ENCODE results near the gene ANGPTL7.
"Not testable (repeated sequence)": the region's sequence is repeated elsewhere in the genome, so short reads cannot be mapped to it uniquely, and the experiment has no call there.

Gene ANGPTL7

DNA sequence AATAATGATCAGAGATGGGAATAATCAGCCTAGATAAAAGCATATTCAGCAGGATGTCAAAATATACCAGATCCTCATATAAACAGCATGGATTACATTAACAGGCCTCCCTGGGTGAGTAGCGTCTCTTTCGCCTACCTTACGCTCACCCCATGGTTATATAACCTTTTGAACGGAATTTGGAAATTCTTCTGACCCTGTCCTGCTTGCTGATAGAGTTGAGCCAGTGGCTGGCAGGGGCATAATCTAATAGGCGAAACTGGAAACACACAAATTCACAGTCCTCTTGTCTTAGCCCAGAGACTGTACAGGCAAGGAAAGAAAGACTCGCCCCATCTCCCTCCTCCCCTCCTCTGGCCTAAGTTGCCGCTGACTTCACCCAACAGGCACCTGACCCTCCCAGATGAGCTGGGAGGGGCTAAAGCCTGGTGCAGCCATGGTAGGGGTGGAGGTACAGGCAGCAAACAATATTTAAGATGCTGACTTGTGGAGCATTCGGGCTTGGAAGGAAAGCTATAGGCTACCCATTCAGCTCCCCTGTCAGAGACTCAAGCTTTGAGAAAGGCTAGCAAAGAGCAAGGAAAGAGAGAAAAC lies at the start of gene ANGPTL7:
Gene ANGPTL7 (plus strand): TSS at position 498 of the 594 bp plus-strand sequence. CDS start 225 bp downstream, outside the sequence.
- DNase-seq: no peak

DNA sequence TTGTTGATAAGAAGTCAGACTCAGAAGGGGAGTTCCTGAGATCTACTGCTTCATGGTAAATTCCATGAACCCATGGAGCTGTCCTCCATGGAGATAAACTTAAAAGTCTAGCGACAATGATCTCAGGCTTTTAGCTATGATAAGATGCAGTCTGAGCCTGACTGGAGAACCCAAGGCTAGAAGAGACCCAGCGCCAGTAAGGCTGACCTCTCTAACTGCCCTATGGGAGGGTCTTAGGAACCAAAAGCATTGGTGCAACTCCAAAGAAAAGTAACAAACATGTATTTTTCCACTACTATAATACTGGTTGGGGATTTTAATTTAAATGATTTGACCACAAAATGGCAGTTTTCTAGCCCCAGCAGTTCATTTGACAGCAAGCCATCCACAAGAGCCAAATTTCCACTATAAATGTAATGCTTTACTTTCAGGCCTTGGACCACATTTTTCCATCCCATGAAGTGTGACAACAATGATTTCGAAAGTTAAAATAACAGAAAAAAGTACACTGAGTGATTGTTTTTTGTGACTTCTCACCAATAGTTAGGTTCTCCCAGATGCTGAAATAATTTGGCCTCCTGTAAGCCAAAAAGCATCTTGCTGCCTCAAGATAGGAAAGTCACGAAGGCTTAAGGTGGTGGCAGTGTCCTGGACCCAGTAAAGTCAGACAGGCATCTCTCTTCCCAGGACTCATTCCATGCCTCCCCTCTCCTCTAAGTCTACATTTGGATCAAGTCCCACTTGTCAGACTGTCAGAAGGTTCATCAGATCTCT lies 46.4 kb upstream of the ANGPTL7 start:
- no peak for DNase-seq

DNA sequence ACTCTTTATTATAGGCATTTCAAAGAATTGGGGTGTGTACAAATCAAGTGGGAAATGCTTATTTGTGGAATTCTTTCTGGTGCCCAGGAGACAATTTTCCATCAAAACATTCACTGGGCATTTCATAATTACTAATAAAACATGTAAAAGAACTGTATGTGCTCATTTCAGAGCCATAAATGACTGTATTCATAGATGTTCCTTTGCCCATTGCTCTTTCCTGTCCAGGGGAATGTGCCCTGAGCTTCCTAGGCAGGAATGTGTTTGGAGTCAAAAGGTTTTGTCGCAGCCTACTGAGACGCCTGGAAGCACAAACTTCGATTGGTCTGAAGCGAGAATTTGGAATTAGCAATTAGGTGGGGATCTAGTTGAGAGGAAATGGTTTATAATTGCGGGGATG lies 45.8 kb upstream of the ANGPTL7 start:
- no peak for DNase-seq

- no peak for DNase-seq
Observed at GRCh38 chr1:11143907-11144306, 45.2 kb upstream of the ANGPTL7 start.

DNA sequence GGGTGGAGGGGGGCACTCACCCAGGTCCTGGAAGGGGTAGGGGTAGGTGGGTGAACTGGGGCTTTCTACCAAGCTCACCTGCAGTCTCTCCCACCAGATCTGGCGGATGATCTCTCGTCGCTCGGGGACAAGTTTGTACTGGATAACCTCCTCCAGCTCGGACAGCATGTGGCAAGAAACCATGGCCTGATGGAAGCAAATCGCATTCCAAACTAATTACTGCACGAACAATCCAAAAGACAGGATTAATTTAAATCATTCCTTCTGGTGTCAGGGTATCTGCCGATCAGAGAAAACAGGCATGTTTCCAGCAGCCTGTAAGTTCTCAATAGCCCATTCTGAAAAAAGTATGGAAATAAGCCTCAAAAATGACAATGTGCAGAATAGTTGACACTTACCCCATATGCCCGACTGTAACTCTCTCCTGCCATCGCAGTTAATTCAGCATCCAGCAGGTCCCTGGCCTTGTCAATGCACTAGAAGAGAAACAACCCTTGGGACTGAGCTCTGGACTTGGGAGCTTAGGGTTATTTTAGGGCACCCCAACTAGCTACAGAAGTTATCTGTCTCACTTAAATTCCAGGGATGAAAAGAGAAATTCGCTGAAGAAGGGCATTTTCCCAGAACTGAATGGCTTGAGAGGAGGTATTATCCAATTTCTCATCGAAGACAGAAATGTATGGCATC lies 44.4 kb upstream of the ANGPTL7 start:
- no peak for DNase-seq

GRCh38 chr1:11145741-11146140 lies 43.4 kb upstream of the ANGPTL7 start:
- no peak for DNase-seq

DNA sequence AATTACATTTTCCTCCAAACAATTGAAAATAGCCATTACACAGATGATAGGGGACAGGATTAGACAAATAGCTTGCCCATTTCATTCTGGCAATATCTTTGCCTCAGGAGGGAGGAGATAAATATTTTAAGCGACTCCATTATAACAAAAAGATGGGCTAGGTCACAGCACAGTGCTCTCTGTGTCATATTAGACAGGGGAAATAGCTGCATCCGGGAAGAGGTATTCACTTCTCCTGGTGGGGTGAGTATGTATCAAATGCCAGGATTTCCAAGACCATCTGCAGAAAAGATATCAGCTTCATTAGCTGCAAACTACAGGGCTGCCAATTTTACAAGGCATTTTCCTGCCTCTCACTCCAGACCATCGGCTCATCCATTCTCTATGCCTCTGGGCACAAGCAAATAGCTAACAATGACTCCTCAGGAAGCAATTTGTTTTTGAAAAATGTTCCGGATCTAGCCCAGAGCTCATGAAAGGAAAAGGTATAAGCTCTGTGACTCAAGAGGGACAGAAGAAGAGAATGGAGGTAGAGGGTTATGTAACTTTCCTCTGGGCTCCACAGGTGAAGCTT lies 41.9 kb upstream of the ANGPTL7 start:
- DNase-seq: no peak

GRCh38 chr1:11150326-11150725 lies 38.8 kb upstream of the ANGPTL7 start:
- no peak for DNase-seq

GRCh38 chr1:11151114-11151513 lies 38.0 kb upstream of the ANGPTL7 start:
- no peak for DNase-seq

GRCh38 chr1:11151826-11152612 lies 37.1 kb upstream of the ANGPTL7 start:
- no peak for DNase-seq

GRCh38 chr1:11152755-11153154 lies 36.4 kb upstream of the ANGPTL7 start:
- no peak for DNase-seq

DNA sequence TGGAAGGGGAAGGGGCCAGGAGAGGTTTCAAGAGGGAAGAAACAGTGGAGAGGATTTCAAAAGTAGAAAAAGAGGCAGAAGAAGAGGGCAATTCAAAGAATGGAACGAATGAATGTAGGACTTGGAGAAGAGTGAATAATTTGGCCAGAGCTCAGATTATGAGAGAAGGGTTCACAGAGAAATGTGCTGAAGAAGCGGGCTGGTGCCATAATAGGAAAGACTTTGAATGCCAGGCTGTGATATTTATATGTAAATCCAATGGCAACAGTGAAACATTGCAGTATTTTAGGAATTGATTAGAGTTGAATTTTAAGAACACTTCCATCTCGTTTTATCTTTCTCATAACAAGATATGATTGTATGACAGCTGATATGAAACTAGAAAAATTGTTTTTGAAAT lies 36.0 kb upstream of the ANGPTL7 start:
- DNase-seq: no peak

DNA sequence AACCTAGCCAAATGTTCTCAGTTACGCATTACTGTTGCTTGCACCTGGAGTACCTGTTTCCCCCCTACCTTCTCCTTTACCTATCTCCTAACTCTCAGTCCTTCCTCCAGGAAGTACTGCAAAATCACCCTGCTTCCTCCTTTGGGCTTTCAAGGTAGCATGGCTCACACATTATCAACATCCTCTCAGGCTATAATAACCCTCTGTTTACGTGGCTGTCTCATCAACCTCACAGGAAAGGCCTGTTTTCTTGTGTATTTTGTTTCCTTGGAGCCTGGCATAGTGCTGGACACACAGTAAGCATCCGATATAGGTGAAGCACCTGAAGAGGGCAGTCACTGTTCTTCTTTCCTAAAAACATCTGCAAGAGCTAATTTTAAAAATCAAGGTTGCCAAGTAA lies 32.7 kb upstream of the ANGPTL7 start:
- DNase-seq: no peak

DNA sequence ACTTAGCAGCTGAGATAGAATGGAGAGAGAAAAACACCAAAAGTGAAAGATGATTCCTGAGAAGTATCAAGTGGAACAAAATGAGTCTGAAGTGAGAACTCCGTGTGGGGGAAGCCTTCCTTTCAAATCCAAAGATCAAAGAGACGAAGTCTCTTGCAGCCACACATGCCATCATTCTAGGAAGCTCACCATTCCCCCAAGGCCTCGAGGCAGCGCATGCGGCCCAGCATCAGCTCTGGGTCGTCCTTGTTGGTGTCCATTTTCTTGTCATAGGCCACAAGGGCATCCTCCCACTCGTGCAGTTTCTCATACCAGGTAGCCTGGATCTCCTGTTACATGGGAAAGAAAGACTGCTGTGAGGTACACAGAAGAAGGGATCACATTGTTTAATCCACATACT lies 32.2 kb upstream of the ANGPTL7 start:
- DNase-seq: peak; percentile 17

DNA sequence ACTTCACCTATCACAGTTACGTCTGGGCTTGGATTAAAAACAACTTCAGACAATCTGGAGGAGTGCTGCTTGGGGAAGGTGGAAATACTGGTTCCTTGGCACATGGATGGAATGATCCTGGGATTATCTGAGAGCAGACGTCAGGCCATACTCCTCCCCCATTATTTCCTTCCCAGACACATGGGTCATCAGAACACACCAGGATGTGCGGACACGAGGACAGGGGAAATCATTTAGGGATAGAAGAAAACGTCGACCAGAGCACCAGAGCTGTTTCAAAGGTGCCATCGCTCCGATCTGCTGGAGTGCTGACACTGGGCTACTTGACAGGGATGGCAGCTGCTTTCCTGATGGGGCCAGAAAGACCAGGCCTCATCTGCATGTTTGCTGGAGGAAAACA lies 31.8 kb upstream of the ANGPTL7 start:
- DNase-seq: no peak

DNA sequence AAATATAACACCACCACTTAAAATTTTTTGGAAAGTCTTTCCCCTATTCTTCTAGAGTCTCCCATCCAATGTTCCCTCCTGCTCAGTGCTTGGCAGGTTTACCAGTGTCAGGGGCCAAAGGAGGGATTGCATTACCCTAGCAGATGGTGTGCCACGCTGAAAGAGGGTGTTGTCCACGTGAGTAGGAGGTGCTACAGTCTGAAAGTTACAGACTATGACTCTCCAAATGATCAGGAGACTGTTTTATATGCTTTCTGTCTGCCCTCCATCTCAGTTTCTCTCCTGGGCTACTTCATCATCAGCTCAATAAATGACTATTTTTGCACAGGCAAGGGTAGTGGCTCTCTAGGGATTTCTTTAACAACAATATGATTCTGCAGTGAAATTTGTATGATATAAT lies 31.3 kb upstream of the ANGPTL7 start:
- no peak for DNase-seq

GRCh38 chr1:11158291-11158690 lies 30.9 kb upstream of the ANGPTL7 start:
- DNase-seq: no peak

DNA sequence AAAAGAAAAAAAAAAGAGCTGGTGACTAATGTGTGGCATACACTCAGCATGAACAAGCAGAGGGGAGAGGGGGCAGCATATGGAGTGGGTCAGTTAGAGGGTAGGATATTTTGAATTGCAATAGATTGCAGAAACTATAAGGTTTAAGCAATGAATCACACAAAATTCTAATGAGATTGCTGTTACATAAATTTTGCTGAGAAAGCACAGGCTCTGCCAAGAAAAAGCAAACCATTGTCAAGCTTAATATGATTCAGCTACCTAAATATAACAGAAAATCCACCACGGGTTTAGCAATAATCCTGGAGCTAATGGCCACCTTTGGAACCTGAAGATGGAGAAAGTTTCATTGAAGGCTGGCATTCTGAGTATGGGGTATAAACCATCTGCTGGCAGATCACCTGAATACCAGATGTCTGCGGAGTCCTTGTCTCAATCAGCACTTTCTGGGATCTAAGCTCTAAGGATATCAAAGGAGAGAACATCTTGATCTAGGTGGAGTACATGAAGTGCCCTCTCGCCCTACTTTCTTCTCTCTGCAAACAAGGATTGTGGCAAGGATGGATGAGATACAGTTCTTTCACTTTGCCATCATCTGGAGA lies 30.3 kb upstream of the ANGPTL7 start:
- no peak for DNase-seq

DNA sequence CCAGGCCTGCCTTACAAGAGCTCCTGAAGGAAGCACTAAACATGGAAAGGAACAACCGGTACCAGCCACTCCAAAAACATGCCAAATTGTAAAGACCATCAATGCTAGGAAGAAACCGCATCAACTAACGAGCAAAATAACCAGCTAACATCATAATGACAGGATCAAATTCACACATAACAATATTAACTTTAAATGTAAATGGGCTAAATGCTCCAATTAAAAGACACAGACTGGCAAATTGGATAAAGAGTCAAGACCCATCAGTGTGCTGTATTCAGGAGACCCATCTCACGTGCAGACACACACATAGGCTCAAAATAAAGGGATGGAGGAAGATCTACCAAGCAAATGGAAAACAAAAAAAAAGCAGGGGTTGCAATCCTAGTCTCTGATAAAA lies 26.4 kb upstream of the ANGPTL7 start:
- DNase-seq: not testable (repeated sequence)

- DNase-seq: not testable (repeated sequence)
Observed at GRCh38 chr1:11166744-11167143, 22.4 kb upstream of the ANGPTL7 start.

GRCh38 chr1:11168731-11169130 lies 20.4 kb upstream of the ANGPTL7 start:
- no peak for DNase-seq

GRCh38 chr1:11169202-11169601 lies 20.0 kb upstream of the ANGPTL7 start:
- no peak for DNase-seq

- DNase-seq: no peak
Observed at GRCh38 chr1:11170102-11170501, 19.1 kb upstream of the ANGPTL7 start.
